H1 (cell line): ENCODE data around the gene SMTN. TPM values are rescaled to one million over a fixed set of nuclear protein-coding genes. Genes with fewer than 3 reads are reported as not detected.

ENCODE experiments used
- CTCF ChIA-PET: fragments of 300-600 bp; sonication (Branson Sonifier 250); formaldehyde crosslinking; loops from one replicate; lab custom pipeline; 2021; ENCODE audit not compliant: partially characterized antibody; lab: Charles Lee
- POLR2A ChIA-PET: fragments of 300-600 bp; sonication (Branson Sonifier 250); formaldehyde crosslinking; loops from one replicate; lab custom pipeline; 2021; ENCODE audit warnings: inconsistent platforms; ENCODE audit not compliant: partially characterized antibody; lab: Charles Lee
- DNase-seq, 2 experiments: peaks; one replicate each; pipeline versions ENCODE4 v3.0.0 to v3.0.0-alpha.2; 2010 to 2022; ENCODE audit warnings: low spot score in 2 of 2, low read depth in 1 of 2, mixed read lengths in 1 of 2
- FAIRE-seq: peaks from 2 replicates; lab custom pipeline; 2011; peaks lifted over from hg19 to GRCh38; lab: Jason Lieb, UNC
- H2AFZ ChIP-seq: 2 replicates; pipeline ENCODE4 v1.8.1; 2012; ENCODE audit warnings: low read length, inconsistent platforms
- H2AK5ac ChIP-seq: 2 replicates; pipeline ENCODE4 v1.6.1; 2013; ENCODE audit warnings: low read depth, low read length
- H2BK120ac ChIP-seq: replicated peaks from 2 replicates; pipeline ENCODE3; 2013; ENCODE audit warnings: low read depth, low read length, inconsistent platforms
- H2BK12ac ChIP-seq: 2 replicates; pipeline ENCODE4 v1.6.1; 2013; ENCODE audit warnings: low read depth, low read length
- H2BK15ac ChIP-seq: 2 replicates; pipeline ENCODE4 v1.6.1; 2013; ENCODE audit warnings: low read length
- H2BK20ac ChIP-seq: 2 replicates; pipeline ENCODE4 v1.6.1; 2013; ENCODE audit warnings: low read length
- H2BK5ac ChIP-seq: 2 replicates; pipeline ENCODE4 v1.6.1; 2013; ENCODE audit warnings: low read depth, low read length
- H3K14ac ChIP-seq: 2 replicates; pipeline ENCODE4 v1.6.1; 2013; ENCODE audit warnings: inconsistent platforms; ENCODE audit not compliant: insufficient read length
- H3K18ac ChIP-seq: 2 replicates; pipeline ENCODE4 v1.6.1; 2013; ENCODE audit warnings: low read length; ENCODE audit errors: extremely low read depth
- H3K23ac ChIP-seq: 2 replicates; pipeline ENCODE4 v1.6.1; 2013; ENCODE audit warnings: inconsistent platforms; ENCODE audit not compliant: insufficient read length
- H3K23me2 ChIP-seq: 2 replicates; pipeline ENCODE4 v1.6.1; 2013; ENCODE audit warnings: low read depth, low read length
- H3K27ac ChIP-seq: 2 replicates; pipeline ENCODE4 v1.6.1; 2011; ENCODE audit warnings: low read depth, low read length, inconsistent platforms
- H3K27me3 ChIP-seq, 4 experiments: replicated peaks in 1 of 4; 1 replicate in 1 of 4; 2 replicates in 3 of 4; pipeline versions ENCODE4 v1.6.1 to v1.8.1; 2011 to 2013; ENCODE audit warnings: low read length in 3 of 4, mild to moderate bottlenecking in 3 of 4, inconsistent platforms in 2 of 4, mixed read lengths in 2 of 4, moderate library complexity in 1 of 4; ENCODE audit not compliant: control insufficient read depth in 3 of 4, insufficient read depth in 3 of 4; ENCODE audit errors: extremely low read depth in 1 of 4
- H3K36me3 ChIP-seq, 4 experiments: 2 replicates each; pipeline versions ENCODE4 v1.6.1 to v1.8.1; 2011 to 2013; ENCODE audit warnings: mild to moderate bottlenecking in 4 of 4, low read length in 3 of 4, moderate library complexity in 2 of 4, control low read depth in 1 of 4, inconsistent platforms in 1 of 4; ENCODE audit not compliant: insufficient read depth in 4 of 4, control insufficient read depth in 2 of 4
- H3K4ac ChIP-seq: replicated peaks from 2 replicates; pipeline ENCODE3; 2013; ENCODE audit warnings: low read length, low read depth, mixed read lengths, inconsistent platforms; ENCODE audit not compliant: insufficient read length
- H3K4me1 ChIP-seq, 4 experiments: replicated peaks in 1 of 4; 1 replicate in 1 of 4; 2 replicates in 3 of 4; pipeline versions ENCODE4 v1.6.1 to v1.8.1; 2011 to 2013; ENCODE audit warnings: low read length in 3 of 4, inconsistent platforms in 2 of 4, mixed read lengths in 1 of 4; ENCODE audit not compliant: insufficient read depth in 4 of 4, control insufficient read depth in 3 of 4
- H3K4me2 ChIP-seq, 2 experiments: 2 replicates each; pipeline versions ENCODE4 v1.6.1 to v1.8.1; 2011 to 2013; ENCODE audit warnings: low read depth in 2 of 2, low read length in 2 of 2, control low read depth in 1 of 2, inconsistent platforms in 1 of 2, mild to moderate bottlenecking in 1 of 2; ENCODE audit not compliant: insufficient read depth in 1 of 2
- H3K4me3 ChIP-seq, 4 experiments: fragments of 200-600, 300-600 bp in 1 of 4; sonication (generic), shearing (Covaris generic), sonication (Bioruptor Twin) in 1 of 4; 2 replicates each; pipeline versions ENCODE4 v1.5.1 to v1.8.1; 2011 to 2016; ENCODE audit warnings: low read length in 4 of 4, low read depth in 3 of 4, control low read depth in 2 of 4, inconsistent platforms in 2 of 4, mild to moderate bottlenecking in 2 of 4, mixed read lengths in 1 of 4, moderate library complexity in 1 of 4; ENCODE audit not compliant: insufficient read depth in 2 of 4; ENCODE audit errors: extremely low read depth in 1 of 4
- H3K56ac ChIP-seq: replicated peaks from 2 replicates; pipeline ENCODE3; 2013; ENCODE audit warnings: low read depth, mild to moderate bottlenecking, mixed read lengths, low read length, inconsistent platforms; ENCODE audit not compliant: insufficient read length
- H3K79me1 ChIP-seq: 2 replicates; pipeline ENCODE4 v1.6.1; 2013; ENCODE audit warnings: low read depth, low read length, control low read depth
- H3K79me2 ChIP-seq, 2 experiments: 2 replicates each; pipeline versions ENCODE4 v1.6.1 to v1.8.1; 2012 to 2013; ENCODE audit warnings: low read length in 2 of 2, mild to moderate bottlenecking in 2 of 2, inconsistent platforms in 1 of 2; ENCODE audit not compliant: insufficient read depth in 2 of 2, control insufficient read depth in 1 of 2
- H3K9ac ChIP-seq, 4 experiments: replicated peaks in 1 of 4; 1 replicate in 1 of 4; 2 replicates in 3 of 4; pipeline versions ENCODE4 v1.6.1 to v1.8.1; 2011 to 2013; ENCODE audit warnings: low read depth in 3 of 4, low read length in 3 of 4, control low read depth in 2 of 4, mild to moderate bottlenecking in 2 of 4, moderate library complexity in 2 of 4, inconsistent platforms in 1 of 4; ENCODE audit errors: extremely low read depth in 1 of 4
- H3K9me3 ChIP-seq, 2 experiments: 2 replicates each; pipeline versions ENCODE4 v1.6.1 to v1.8.1; 2012 to 2013; ENCODE audit warnings: mild to moderate bottlenecking in 2 of 2, moderate library complexity in 2 of 2, control low read depth in 1 of 2, inconsistent platforms in 1 of 2, low read depth in 1 of 2, low read length in 1 of 2, mixed read lengths in 1 of 2; ENCODE audit not compliant: insufficient read depth in 2 of 2
- H4K20me1 ChIP-seq, 2 experiments: replicated peaks in 1 of 2; 2 replicates each; pipeline versions ENCODE3 to v1.8.1; 2011 to 2013; ENCODE audit warnings: inconsistent platforms in 2 of 2, low read length in 2 of 2, mild to moderate bottlenecking in 1 of 2; ENCODE audit not compliant: insufficient read depth in 2 of 2, control insufficient read depth in 1 of 2
- H4K5ac ChIP-seq: 2 replicates; pipeline ENCODE4 v1.6.1; 2013; ENCODE audit warnings: low read length, low read depth, mixed read lengths, inconsistent platforms; ENCODE audit not compliant: insufficient read length
- H4K8ac ChIP-seq: 2 replicates; pipeline ENCODE4 v1.8.0; 2013; ENCODE audit warnings: mild to moderate bottlenecking, moderate library complexity, low read length, inconsistent platforms; ENCODE audit not compliant: insufficient read depth; ENCODE audit errors: extremely low read depth
- H4K91ac ChIP-seq: replicated peaks from 2 replicates; pipeline ENCODE3; 2013; ENCODE audit warnings: low read length, mixed read lengths, inconsistent platforms; ENCODE audit not compliant: insufficient read length
- HDAC2 ChIP-seq, 2 experiments: fragments of 300-600 bp in 1 of 2; sonication (generic) in 1 of 2; IDR thresholded peaks; 2 replicates each; pipeline ENCODE4 v1.6.1; 2011 to 2012; ENCODE audit warnings: low read depth in 2 of 2, low read length in 2 of 2, mild to moderate bottlenecking in 2 of 2, moderate library complexity in 2 of 2, borderline replicate concordance in 1 of 2, inconsistent platforms in 1 of 2
- KDM4A ChIP-seq: IDR thresholded peaks from one replicate; pipeline ENCODE4 v1.7.1; 2012; ENCODE audit warnings: low read depth, mild to moderate bottlenecking, moderate library complexity, low read length, inconsistent platforms; ENCODE audit not compliant: severe bottlenecking
- POU5F1 ChIP-seq: IDR thresholded peaks from 2 replicates; pipeline ENCODE4 v1.6.1; 2011; ENCODE audit warnings: low read depth, mild to moderate bottlenecking, low read length, moderate library complexity
- SIX5 ChIP-seq: IDR thresholded peaks from 2 replicates; pipeline ENCODE4 v1.6.1; 2011; ENCODE audit warnings: mild to moderate bottlenecking, low read depth, low read length
- WGBS, 2 experiments: shearing (Covaris generic) in 1 of 2; methylation state at CpG; one replicate each; pipeline versions ENCODE4 v1.1.6 to v1.1.7; 2013 to 2015; ENCODE audit warnings: low lambda C conversion rate in 2 of 2, mixed read lengths in 2 of 2, inconsistent platforms in 1 of 2, low coverage in 1 of 2, missing lambda C conversion rate in 1 of 2; ENCODE audit not compliant: insufficient replicate concordance in 2 of 2, insufficient coverage in 1 of 2, insufficient read length in 1 of 2; ENCODE audit errors: extremely low coverage in 1 of 2, missing lambda C conversion rate in 1 of 2; 5-methylcytosine and 5-hydroxymethylcytosine counted together
- polyA plus RNA-seq, 7 experiments: library from polyadenylated mRNA; depleted of rRNA in 3 of 7; stranded (reverse) in 5 of 7; unstranded in 2 of 7; fragments of >200 nt in 5 of 7; fragments of 200-250 nt in 2 of 7; gene quantifications; 1 replicate in 5 of 7; 2 replicates in 1 of 7; 4 replicates in 1 of 7; pipeline versions ENCODE4 v1.2.1 to v1.2.3, GENCODE V29; 2011 to 2013; ENCODE audit warnings: missing spikeins in 2 of 7, mixed read lengths in 2 of 7
- total RNA-seq: library from RNA; stranded (reverse); fragmentation: NEBNext Ultra II Directional; extraction: Animal tissue kit (Norgen Biotek cat#: 25700); gene quantifications from 2 replicates; pipeline ENCODE4 v1.2.1, GENCODE V29; 2021

SMTN gene
- total and polyA plus RNA-seq, 2 of the 8 experiments (the other 6 are each of a cell fraction or from before 2014, with no cell fraction given): 12.3 to 20.8 TPM

DNA sequence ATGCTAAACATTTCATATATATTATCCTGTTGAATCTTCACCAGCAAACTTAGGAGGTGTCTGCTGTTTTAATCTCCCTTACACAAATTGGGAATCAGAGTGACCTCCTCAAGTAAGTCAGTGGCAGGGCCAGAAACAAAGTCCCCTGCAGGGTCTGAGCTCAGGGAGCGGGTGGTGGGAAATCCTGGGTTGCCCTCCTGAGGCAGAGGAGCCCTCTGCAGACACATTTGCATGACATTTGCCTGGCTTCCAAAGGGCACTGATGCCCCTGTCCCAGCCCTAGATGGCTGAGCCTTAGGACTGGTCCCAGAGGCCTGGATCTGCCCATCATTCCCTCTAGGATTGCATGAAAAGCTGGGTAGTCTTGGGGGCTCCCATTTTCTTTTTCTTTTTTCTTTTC lies 39.5 kb downstream of the SMTN start:
- no peak for DNase-seq
- Histone ChIP-seq H3K9ac (no peak overlapping the region), H3K23me2 (no peaks in the 10 kb centered on the region; the same call in 1 of the 2 replicates), H3K36me3 (no peaks in the 10 kb centered on the region), H3K27ac (no peak overlapping the region), H3K18ac (no peak overlapping the region), H2AK5ac (no peak overlapping the region), H3K14ac (no peak overlapping the region), H3K4ac (no peak overlapping the region), H3K23ac (no peak overlapping the region), H4K20me1 (no peaks in the 10 kb centered on the region), H2BK5ac (no peak overlapping the region), H2BK15ac (no peak overlapping the region), H2BK20ac (no peak overlapping the region), H3K9me3 (no peaks in the 10 kb centered on the region), H2AFZ (no peak overlapping the region), H4K8ac (no peak overlapping the region), H3K79me2 (no peaks in the 10 kb centered on the region), H3K56ac (no peak overlapping the region), H3K79me1 (no peaks in the 10 kb centered on the region), H2BK120ac (no peak overlapping the region), H4K91ac (no peak overlapping the region), H3K4me3 (no peak overlapping the region), H2BK12ac (no peak overlapping the region), H3K4me1 (peaks cover 0 to 11% (median 5%) of the 10 kb centered on the region in 4 experiments; a peak in 6 of 7 replicates), H3K4me2 (no peak overlapping the region), H4K5ac (no peak overlapping the region), H3K27me3 (no peaks in the 10 kb centered on the region; a peak in 1 of 7 replicates)
- ChIA-PET CTCF (interaction anchor here (0.7 to 2.9 kb wide), 7 partner anchors 11 to 107 kb away, joined by 3 to 14 read pairs (median 4); partner anchors contain the start of gene SELENOM), POLR2A (no interaction called here)
- WGBS, 2 experiments: 57% methylated on average over 1 of the region's 1 CpG; no CpG with 5 or more reads in 1 of the 2 experiments
- FAIRE-seq: no peak
- TF ChIP-seq SIX5: no peak
- TF ChIP-seq HDAC2 (IDR thresholded peaks at IDR 0.05; ENCODE audit: borderline replicate concordance in 1 of 2, low read depth in 2 of 2, low read length in 2 of 2): no peak
- TF ChIP-seq POU5F1: no peak
- no peak for TF ChIP-seq KDM4A
